ENCODE data around the gene RFX3. TPM values are rescaled to one million over a fixed set of nuclear protein-coding genes. Genes with fewer than 3 reads are reported as not detected.

The RFX3 gene
- total RNA-seq, 8 experiments from 2014 or later, result 2.1 to 37.1 (median 20.8) TPM

- peaks cover 0 to 4% of the 10 kb centered on the region in 2 donors for H3K4me1 ChIP-seq (replicated peaks in 1 of 2)
- H3K27ac ChIP-seq, result no peak overlapping the region
- in situ Hi-C loops (cut with MboI; ENCODE audit: low pct_unique_long_range_greater_than_20kb in 2 of 9, low sequenced_read_pairs in 9 of 9, unreplicated experiment in 9 of 9), result loop anchor here in 1 of 9 experiments (25.0 kb wide), 1 partner anchor 253 kb away; no protein-coding TSS in a partner anchor
- 0 to 100% (median 75%) methylated on average over 1 to 3 of the region's 3 CpGs; no CpG with 5 or more reads in 1 of the 10 experiments for WGBS, 10 experiments
- no peak overlapping the region for H3K4me3 ChIP-seq
- ATAC-seq (replicated peaks in 6 of 8), result peak in 4 of 8 experiments; percentile 16 to 75 (median 48)
Observed at GRCh38 chr9:3458806-3459475, 66.9 kb downstream of the RFX3 start.

DNA sequence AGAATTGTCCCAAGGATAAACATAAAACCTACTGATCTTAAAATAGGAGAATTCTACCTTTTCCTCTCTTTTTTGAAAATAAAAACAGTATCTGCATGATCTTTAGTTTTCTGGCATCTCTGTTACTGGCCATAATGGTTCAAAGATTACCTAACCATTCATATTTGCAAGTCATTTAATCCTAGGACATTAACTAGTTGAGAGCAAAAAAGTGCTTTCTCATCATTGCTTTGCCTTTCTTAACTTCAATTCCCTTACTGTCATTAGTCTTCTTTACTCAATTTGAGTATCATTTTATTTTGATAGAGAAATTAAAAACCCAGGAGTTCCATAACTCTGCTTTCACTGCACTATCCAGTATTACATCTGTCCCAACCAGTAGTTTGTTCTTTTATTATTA is 68.6 kb downstream of the RFX3 start:
- H3K4me1 ChIP-seq (replicated peaks in 1 of 2), result peaks cover 0 to 4% of the 10 kb centered on the region in 2 donors
- ATAC-seq (replicated peaks in 6 of 8), result no peak
- in situ Hi-C loops (cut with MboI; ENCODE audit: low pct_unique_long_range_greater_than_20kb in 2 of 9, low sequenced_read_pairs in 9 of 9, unreplicated experiment in 9 of 9), result loop anchor here in 1 of 9 experiments (25.0 kb wide), 1 partner anchor 255 kb away; no protein-coding TSS in a partner anchor

GRCh38 chr9:3455717-3456116 is 70.1 kb downstream of the RFX3 start:
- H3K27ac ChIP-seq, result no peak overlapping the region
- 79 to 100% (median 100%) methylated on average over 1 to 3 of the region's 3 CpGs; no CpG with 5 or more reads in 2 of the 10 experiments for WGBS, 10 experiments
- H3K4me3 ChIP-seq, result no peak overlapping the region
- peaks cover 0 to 4% of the 10 kb centered on the region in 2 donors for H3K4me1 ChIP-seq (replicated peaks in 1 of 2)
- in situ Hi-C loops (cut with MboI; ENCODE audit: low pct_unique_long_range_greater_than_20kb in 2 of 9, low sequenced_read_pairs in 9 of 9, unreplicated experiment in 9 of 9), result loop anchor here in 1 of 9 experiments (25.0 kb wide), 1 partner anchor 257 kb away; no protein-coding TSS in a partner anchor
- no peak for ATAC-seq (replicated peaks in 6 of 8)

More for the DNA sequence above, 68.6 kb downstream of the RFX3 start:
- H3K27ac ChIP-seq, result no peak overlapping the region
- no peak overlapping the region for H3K4me3 ChIP-seq

- WGBS, 10 experiments, result 29 to 100% (median 68%) methylated on average over 1 to 2 of the region's 2 CpGs; no CpG with 5 or more reads in 2 of the 10 experiments
- ATAC-seq (replicated peaks in 6 of 8), result peak in 2 of 8 experiments; percentile 89 to 97
- Histone ChIP-seq H3K27ac (no peak overlapping the region), H3K4me1 (replicated peaks in 1 of 2) (peaks cover 0 to 4% of the 10 kb centered on the region in 2 donors), H3K4me3 (no peak overlapping the region)
- in situ Hi-C loops (cut with MboI; ENCODE audit: low pct_unique_long_range_greater_than_20kb in 2 of 9, low sequenced_read_pairs in 9 of 9, unreplicated experiment in 9 of 9), result loop anchor here in 1 of 9 experiments (25.0 kb wide), 1 partner anchor 257 kb away; no protein-coding TSS in a partner anchor
Observed at GRCh38 chr9:3455094-3455493, 70.7 kb downstream of the RFX3 start.

GRCh38 chr9:3451956-3452355 is 73.8 kb downstream of the RFX3 start:
- in situ Hi-C loops (cut with MboI; ENCODE audit: low pct_unique_long_range_greater_than_20kb in 2 of 9, low sequenced_read_pairs in 9 of 9, unreplicated experiment in 9 of 9), result loop anchor here in 1 of 9 experiments (25.0 kb wide), 1 partner anchor 260 kb away; no protein-coding TSS in a partner anchor

DNA sequence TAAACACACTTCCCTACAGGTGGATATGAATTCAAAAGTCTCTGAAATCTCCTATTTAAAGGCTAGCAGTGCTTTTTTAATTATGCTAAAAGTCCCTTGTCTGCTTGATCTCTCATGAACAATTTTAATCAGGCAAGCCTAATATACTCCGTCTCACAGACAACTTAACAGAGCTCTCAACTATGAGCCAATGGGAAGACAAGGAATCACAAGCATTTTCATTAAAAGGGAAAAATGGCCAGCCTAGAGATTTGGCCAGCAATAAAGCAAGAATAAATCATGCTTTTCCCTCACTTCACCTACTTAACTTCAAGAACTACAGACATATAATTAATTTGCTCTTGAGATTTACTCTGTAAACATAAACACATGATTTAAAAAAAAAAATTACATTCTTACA is 78.0 kb downstream of the RFX3 start:
- no peak for ATAC-seq (replicated peaks in 6 of 8)
- Histone ChIP-seq H3K4me1 (replicated peaks in 1 of 2) (peaks cover 3 to 4% of the 10 kb centered on the region in 2 donors), H3K4me3 (no peak overlapping the region), H3K27ac (no peak overlapping the region)
- in situ Hi-C loops (cut with MboI; ENCODE audit: low pct_unique_long_range_greater_than_20kb in 2 of 9, low sequenced_read_pairs in 9 of 9, unreplicated experiment in 9 of 9), result loop anchor here in 2 of 9 experiments (25.0 kb wide), 4 partner anchors 110 to 585 kb away; no protein-coding TSS in a partner anchor
- WGBS, 10 experiments, result 11 to 100% (median 62%) methylated on average over 1 of the region's 1 CpG; no CpG with 5 or more reads in 3 of the 10 experiments

More at GRCh38 chr9:3451956-3452355, 73.8 kb downstream of the RFX3 start:
- no peak for ATAC-seq (replicated peaks in 6 of 8)
- Histone ChIP-seq H3K4me1 (replicated peaks in 1 of 2) (peaks cover 3% of the 10 kb centered on the region in 2 donors), H3K4me3 (no peak overlapping the region), H3K27ac (no peak overlapping the region)
- whole genome bisulfite sequencing, 10 experiments, result 80 to 100% (median 100%) methylated on average over 1 of the region's 1 CpG; no CpG with 5 or more reads in 6 of the 10 experiments

- 45 to 93% (median 71%) methylated on average over 1 of the region's 1 CpG; no CpG with 5 or more reads in 2 of the 10 experiments for WGBS, 10 experiments
- in situ Hi-C loops (cut with MboI; ENCODE audit: low pct_unique_long_range_greater_than_20kb in 2 of 9, low sequenced_read_pairs in 9 of 9, unreplicated experiment in 9 of 9), result loop anchor here in 2 of 9 experiments (25.0 kb wide), 4 partner anchors 110 to 585 kb away; no protein-coding TSS in a partner anchor
- H3K4me3 ChIP-seq, result no peak overlapping the region
- peaks cover 3 to 4% of the 10 kb centered on the region in 2 donors for H3K4me1 ChIP-seq (replicated peaks in 1 of 2)
- no peak for ATAC-seq (replicated peaks in 6 of 8)
- H3K27ac ChIP-seq, result no peak overlapping the region
Observed at GRCh38 chr9:3447143-3447542, 78.7 kb downstream of the RFX3 start.

- no peak for ATAC-seq (replicated peaks in 6 of 8)
- no peak overlapping the region for H3K4me3 ChIP-seq
- H3K4me1 ChIP-seq (replicated peaks in 1 of 2), result peaks cover 3 to 4% of the 10 kb centered on the region in 2 donors
- in situ Hi-C loops (cut with MboI; ENCODE audit: low pct_unique_long_range_greater_than_20kb in 2 of 9, low sequenced_read_pairs in 9 of 9, unreplicated experiment in 9 of 9), result loop anchor here in 2 of 9 experiments (25.0 kb wide), 4 partner anchors 109 to 584 kb away; no protein-coding TSS in a partner anchor
- no peak overlapping the region for H3K27ac ChIP-seq
Observed at GRCh38 chr9:3446313-3446712, 79.5 kb downstream of the RFX3 start.

- in situ Hi-C loops (cut with MboI; ENCODE audit: low pct_unique_long_range_greater_than_20kb in 2 of 9, low sequenced_read_pairs in 9 of 9, unreplicated experiment in 9 of 9), result loop anchor here in 2 of 9 experiments (25.0 kb wide), 4 partner anchors 107 to 582 kb away; no protein-coding TSS in a partner anchor
- H3K27ac ChIP-seq, result no peak overlapping the region
- no peak for ATAC-seq (replicated peaks in 6 of 8)
- H3K4me1 ChIP-seq (replicated peaks in 1 of 2), result peaks cover 3 to 4% of the 10 kb centered on the region in 2 donors
- WGBS, 10 experiments, result 86 to 100% (median 100%) methylated on average over 1 of the region's 1 CpG; no CpG with 5 or more reads in 4 of the 10 experiments
- no peak overlapping the region for H3K4me3 ChIP-seq
Observed at GRCh38 chr9:3444016-3444415, 81.8 kb downstream of the RFX3 start.

GRCh38 chr9:3441197-3441816 is 84.5 kb downstream of the RFX3 start:
- in situ Hi-C loops (cut with MboI; ENCODE audit: low pct_unique_long_range_greater_than_20kb in 2 of 9, low sequenced_read_pairs in 9 of 9, unreplicated experiment in 9 of 9), result loop anchor here in 2 of 9 experiments (25.0 kb wide), 4 partner anchors 104 to 579 kb away; no protein-coding TSS in a partner anchor
- no peak overlapping the region for H3K27ac ChIP-seq
- peak in 4 of 8 experiments; percentile 63 to 84 (median 76) for ATAC-seq (replicated peaks in 6 of 8)
- 63 to 97% (median 81%) methylated on average over 4 to 7 of the region's 7 CpGs for WGBS, 10 experiments
- no peaks in the 10 kb centered on the region for H3K4me1 ChIP-seq (replicated peaks in 1 of 2)
- no peak overlapping the region for H3K4me3 ChIP-seq

DNA sequence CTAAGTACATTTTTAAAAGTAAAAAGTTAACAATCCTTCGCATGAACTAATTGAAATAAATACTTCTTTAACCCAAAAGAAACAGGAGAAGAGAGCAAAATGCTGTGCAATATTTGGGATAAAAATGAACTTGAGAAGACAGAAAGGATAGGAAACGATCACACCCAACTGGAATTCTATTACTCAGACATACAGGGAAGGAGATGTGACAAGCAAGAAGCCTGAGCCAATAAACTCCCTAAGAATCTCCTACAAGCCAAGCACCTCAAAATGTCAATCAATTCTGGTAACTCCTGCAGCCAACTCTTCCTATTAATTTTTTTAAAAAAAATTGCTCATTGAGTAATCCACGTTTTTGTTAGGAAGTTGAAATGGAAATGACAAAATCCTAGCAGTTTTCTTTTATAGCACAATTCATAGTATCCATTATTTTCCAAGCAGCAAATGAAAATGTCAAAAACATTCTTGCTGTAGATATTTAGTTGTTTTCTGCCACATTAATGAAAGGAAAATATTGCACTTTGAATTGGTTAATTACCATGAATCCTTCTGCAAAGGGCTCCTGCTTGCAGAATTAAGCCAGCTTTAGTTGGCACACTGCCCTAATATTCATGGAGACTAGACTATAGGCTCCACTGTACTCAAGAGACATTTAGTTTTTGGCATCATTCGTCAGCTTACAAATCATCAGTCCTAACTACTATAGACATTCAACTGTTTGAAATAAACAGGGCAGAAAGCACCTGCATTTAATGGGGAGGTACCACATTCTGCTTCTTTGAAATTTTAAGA is 89.0 kb downstream of the RFX3 start:
- H3K4me3 ChIP-seq, result no peak overlapping the region
- H3K27ac ChIP-seq, result no peak overlapping the region
- 45 to 100% (median 89%) methylated on average over 2 to 4 of the region's 4 CpGs; no CpG with 5 or more reads in 1 of the 10 experiments for WGBS, 10 experiments
- no peak for ATAC-seq (replicated peaks in 6 of 8)
- H3K4me1 ChIP-seq (replicated peaks in 1 of 2), result no peaks in the 10 kb centered on the region
- in situ Hi-C loops (cut with MboI; ENCODE audit: low pct_unique_long_range_greater_than_20kb in 2 of 9, low sequenced_read_pairs in 9 of 9, unreplicated experiment in 9 of 9), result loop anchor here in 2 of 9 experiments (25.0 kb wide), 4 partner anchors 100 to 575 kb away; no protein-coding TSS in a partner anchor

DNA sequence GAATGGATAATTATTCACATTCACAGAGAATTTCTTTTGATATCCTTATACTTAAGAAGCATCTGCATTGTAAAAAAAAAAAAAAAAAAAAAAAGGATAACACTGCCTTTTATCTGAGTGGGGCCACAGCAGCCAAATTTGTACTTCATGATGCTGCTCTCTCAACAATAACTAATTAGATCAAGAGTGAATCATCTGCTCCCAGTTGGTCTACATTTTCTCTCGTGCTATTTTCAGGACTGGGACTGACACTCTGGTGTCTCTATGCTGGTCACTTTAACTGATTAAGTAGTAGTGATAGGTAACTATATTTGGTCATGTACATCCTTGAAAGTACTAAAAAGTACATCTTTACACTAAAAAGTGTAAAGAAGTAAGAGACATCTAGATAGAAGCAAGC is 90.1 kb downstream of the RFX3 start:
- no peak overlapping the region for H3K4me3 ChIP-seq
- H3K27ac ChIP-seq, result no peak overlapping the region
- no peak for ATAC-seq (replicated peaks in 6 of 8)
- in situ Hi-C loops (cut with MboI; ENCODE audit: low pct_unique_long_range_greater_than_20kb in 2 of 9, low sequenced_read_pairs in 9 of 9, unreplicated experiment in 9 of 9), result loop anchor here in 2 of 9 experiments (25.0 kb wide), 4 partner anchors 98 to 573 kb away; no protein-coding TSS in a partner anchor
- 0 to 100% (median 60%) methylated on average over 1 of the region's 1 CpG; no CpG with 5 or more reads in 1 of the 10 experiments for WGBS, 10 experiments
- no peaks in the 10 kb centered on the region for H3K4me1 ChIP-seq (replicated peaks in 1 of 2)
